Hepatocyte (in vitro differentiated cells): ENCODE results near the gene TTC33. TPM values are rescaled to one million over a fixed set of nuclear protein-coding genes. Genes with fewer than 3 reads are reported as not detected.
A peak's percentile ranks its signal among the peaks of the same experiment; 100 is the strongest.
"Not testable (repeated sequence)": the region's sequence is repeated elsewhere in the genome, so short reads cannot be mapped to it uniquely, and the experiment has no call there.

ENCODE experiments used
- DNase-seq: peaks from one replicate; pipeline ENCODE4 v3.0.0-alpha.2; 2016; ENCODE audit warnings: low spot score
- H2AFZ ChIP-seq: fragments of 200-600 bp; sonication (generic); 2 replicates; pipeline ENCODE4 v1.6.0; 2016; ENCODE audit warnings: antibody characterized with exemption, mild to moderate bottlenecking
- H3K27ac ChIP-seq: fragments of 200-600 bp; sonication (generic); 2 replicates; pipeline ENCODE4 v1.5.1; 2016; ENCODE audit warnings: mild to moderate bottlenecking
- H3K27me3 ChIP-seq: fragments of 200-600 bp; sonication (generic); 2 replicates; pipeline ENCODE4 v1.6.1; 2016
- H3K36me3 ChIP-seq: fragments of 200-600 bp; sonication (generic); replicated peaks from 2 replicates; pipeline ENCODE4 v1.5.1; 2016; ENCODE audit warnings: low read depth; ENCODE audit not compliant: insufficient read depth
- H3K4me1 ChIP-seq: fragments of 200-600 bp; sonication (generic); 2 replicates; pipeline ENCODE4 v1.5.1; 2016; ENCODE audit warnings: mild to moderate bottlenecking, moderate library complexity; ENCODE audit not compliant: insufficient read depth
- H3K4me2 ChIP-seq: fragments of 200-600 bp; sonication (generic); 2 replicates; pipeline ENCODE4 v1.6.0; 2016
- H3K4me3 ChIP-seq: fragments of 200-600 bp; sonication (generic); 2 replicates; pipeline ENCODE4 v1.5.1; 2016; ENCODE audit warnings: mild to moderate bottlenecking
- H3K79me2 ChIP-seq: fragments of 200-600 bp; sonication (generic); 2 replicates; pipeline ENCODE4 v1.6.0; 2017; ENCODE audit warnings: mild to moderate bottlenecking
- H3K9me2 ChIP-seq: fragments of 200-600 bp; sonication (generic); replicated peaks from 2 replicates; pipeline ENCODE4 v1.6.0; 2017; ENCODE audit warnings: mild to moderate bottlenecking; ENCODE audit not compliant: insufficient read depth
- H3K9me3 ChIP-seq: fragments of 200-600 bp; sonication (generic); 2 replicates; pipeline ENCODE4 v1.5.1; 2016; ENCODE audit warnings: low read depth, mild to moderate bottlenecking
- H4K20me1 ChIP-seq: fragments of 200-600 bp; sonication (generic); 2 replicates; pipeline ENCODE4 v1.6.0; 2016; ENCODE audit warnings: mild to moderate bottlenecking; ENCODE audit not compliant: insufficient read depth, poor library complexity, severe bottlenecking
- CTCF ChIP-seq: fragments of 200-600 bp; sonication (generic); IDR thresholded peaks from 2 replicates; pipeline ENCODE4 v1.5.1; 2016; ENCODE audit warnings: antibody characterized with exemption, mild to moderate bottlenecking; ENCODE audit not compliant: poor library complexity
- EZH2 ChIP-seq: fragments of 200-600 bp; sonication (generic); IDR thresholded peaks from 2 replicates; pipeline ENCODE4 v1.6.1; 2016; ENCODE audit warnings: antibody characterized with exemption, mild to moderate bottlenecking, borderline replicate concordance
- EZH2phosphoT487 ChIP-seq: fragments of 200-600 bp; sonication (generic); IDR thresholded peaks from one replicate; pipeline ENCODE4 v1.6.1; 2018; ENCODE audit warnings: antibody characterized with exemption, mild to moderate bottlenecking, low read depth, moderate library complexity; ENCODE audit not compliant: unreplicated experiment, severe bottlenecking
- WGBS: methylation state at CpG from one replicate; pipeline ENCODE4 v1.1.6; 2016; ENCODE audit warnings: low lambda C conversion rate; ENCODE audit errors: missing lambda C conversion rate; 5-methylcytosine and 5-hydroxymethylcytosine counted together
- polyA plus RNA-seq: library from polyadenylated mRNA; unstranded; fragments of >200 nt; fragmentation: Nextera tagmentation; extraction: Ambion mirVana; gene quantifications from 2 replicates; pipeline ENCODE4 v1.2.1, GENCODE V29; 2016
- total RNA-seq: library from RNA; depleted of rRNA; stranded (reverse); fragments of >200 nt; gene quantifications from 2 replicates; pipeline ENCODE4 v1.2.3, GENCODE V29; 2014

TTC33 gene
- total and polyA plus RNA-seq, 2 experiments from 2014 or later, result 5.6 to 19.3 TPM

GRCh38 chr5:40790947-40791593 lies 35.3 kb upstream of the TTC33 start:
- peaks cover 8% of the 10 kb centered on the region for H3K4me1 ChIP-seq
- TF ChIP-seq EZH2 (no peak), EZH2phosphoT487 (no peak), CTCF (no peak)
- H3K27ac ChIP-seq, result peak overlapping the region; percentile 50
- WGBS, result 68% methylated on average over 3 of the region's 3 CpGs
- DNase-seq, result no peak
- H3K9me3 ChIP-seq, result no peaks in the 10 kb centered on the region
- peak overlapping the region; percentile 67 for H3K4me2 ChIP-seq
- no peak overlapping the region for H2AFZ ChIP-seq
- no peaks in the 10 kb centered on the region for H3K27me3 ChIP-seq
- H3K79me2 ChIP-seq, result peaks cover 100% of the 10 kb centered on the region
- no peak overlapping the region for H3K4me3 ChIP-seq
- peaks cover 43% of the 10 kb centered on the region for H4K20me1 ChIP-seq
- no peaks in the 10 kb centered on the region for H3K36me3 ChIP-seq
- H3K9me2 ChIP-seq, result no peaks in the 10 kb centered on the region

- DNase-seq, result not testable (repeated sequence)
- Histone ChIP-seq H4K20me1 (peaks cover 34% of the 10 kb centered on the region), H3K79me2 (peaks cover 97% of the 10 kb centered on the region)
Measured at GRCh38 chr5:40788941-40789340, 33.2 kb upstream of the TTC33 start.

DNA sequence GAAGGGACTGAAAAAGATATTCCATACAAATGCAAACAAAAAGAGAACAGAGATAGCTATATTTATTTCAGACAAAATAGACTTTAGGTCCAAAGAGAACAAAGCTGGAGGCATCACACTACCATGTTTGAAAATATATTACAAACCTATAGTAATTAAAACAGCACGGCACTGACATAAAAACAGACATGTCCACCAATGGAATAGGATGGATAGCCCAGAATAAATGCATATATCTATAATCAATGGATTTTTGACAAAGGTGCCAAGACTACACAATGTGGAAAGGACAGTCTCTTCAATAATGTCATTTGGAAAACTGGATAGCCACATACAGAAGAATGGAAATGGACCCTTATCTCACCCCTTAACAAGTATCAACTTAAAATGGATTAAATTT lies 32.2 kb upstream of the TTC33 start:
- no peak overlapping the region for H2AFZ ChIP-seq
- H4K20me1 ChIP-seq, result peaks cover 24% of the 10 kb centered on the region
- peaks cover 97% of the 10 kb centered on the region for H3K79me2 ChIP-seq
- no peak overlapping the region for H3K4me2 ChIP-seq
- no peaks in the 10 kb centered on the region for H3K9me2 ChIP-seq
- no peaks in the 10 kb centered on the region for H3K9me3 ChIP-seq
- no peak overlapping the region for H3K27ac ChIP-seq
- H3K4me3 ChIP-seq, result no peak overlapping the region
- peaks cover 15% of the 10 kb centered on the region for H3K4me1 ChIP-seq
- no peaks in the 10 kb centered on the region for H3K36me3 ChIP-seq
- TF ChIP-seq EZH2phosphoT487, result no peak
- TF ChIP-seq CTCF, result no peak
- no peak for TF ChIP-seq EZH2
- no peaks in the 10 kb centered on the region for H3K27me3 ChIP-seq
- DNase-seq, result no peak
- 91% methylated on average over 1 of the region's 1 CpG for WGBS

More at GRCh38 chr5:40788941-40789340, 33.2 kb upstream of the TTC33 start:
- H2AFZ ChIP-seq, H3K9me3 ChIP-seq, H3K4me3 ChIP-seq, H3K4me2 ChIP-seq, H3K27me3 ChIP-seq, H3K9me2 ChIP-seq, H3K27ac ChIP-seq, H3K36me3 ChIP-seq: not testable (repeated sequence)
- 98% methylated on average over 5 of the region's 5 CpGs for WGBS
- peaks cover 10% of the 10 kb centered on the region for H3K4me1 ChIP-seq

- H3K9me2 ChIP-seq, H3K36me3 ChIP-seq, DNase-seq, H3K9me3 ChIP-seq, H3K4me2 ChIP-seq, H2AFZ ChIP-seq, H3K27me3 ChIP-seq, H3K27ac ChIP-seq, H3K4me3 ChIP-seq: not testable (repeated sequence)
- peaks cover 97% of the 10 kb centered on the region for H3K79me2 ChIP-seq
- H4K20me1 ChIP-seq, result peaks cover 23% of the 10 kb centered on the region
- 96% methylated on average over 3 of the region's 3 CpGs for WGBS
- H3K4me1 ChIP-seq, result peaks cover 18% of the 10 kb centered on the region
Measured at GRCh38 chr5:40786664-40787063, 30.9 kb upstream of the TTC33 start.
